DND-41 (cell line): ENCODE measurements around the gene FEN1.

Source experiments
- ATAC-seq: fragments of 200-7000 bp; cut with Tn5 transposase; 3 replicates; pipeline ENCODE4 v1.9.1; 2021; ENCODE audit warnings: low read depth; ENCODE audit not compliant: insufficient read depth
- DNase-seq: peaks from one replicate; pipeline ENCODE4 v3.0.0-alpha.2; 2020
- H2AFZ ChIP-seq: 2 replicates; pipeline ENCODE4 v1.6.0; 2012; ENCODE audit warnings: low read depth, low read length
- H3K27ac ChIP-seq: 2 replicates; pipeline ENCODE4 v1.5.1; 2012; ENCODE audit warnings: low read length, inconsistent platforms
- H3K27me3 ChIP-seq: fragments of 200-600 bp; sonication (generic); 2 replicates; pipeline ENCODE4 v1.6.0; 2012; ENCODE audit warnings: low read length, mild to moderate bottlenecking, inconsistent platforms; ENCODE audit not compliant: insufficient read depth, poor library complexity
- H3K36me3 ChIP-seq: 2 replicates; pipeline ENCODE4 v1.5.1; 2012; ENCODE audit warnings: low read length, inconsistent platforms; ENCODE audit not compliant: insufficient read depth
- H3K4me1 ChIP-seq: 2 replicates; pipeline ENCODE4 v1.5.1; 2012; ENCODE audit warnings: mild to moderate bottlenecking, low read length; ENCODE audit not compliant: insufficient read depth
- H3K4me2 ChIP-seq: 2 replicates; pipeline ENCODE4 v1.6.0; 2012; ENCODE audit warnings: mild to moderate bottlenecking, moderate library complexity, low read length, inconsistent platforms; ENCODE audit not compliant: insufficient read depth
- H3K4me3 ChIP-seq, 2 experiments: fragments of 200-600 bp in 1 of 2; shearing (Covaris generic) in 1 of 2; 2 replicates each; pipeline ENCODE4 v1.5.1; 2012 to 2016; ENCODE audit warnings: inconsistent platforms in 2 of 2, low read length in 2 of 2, mild to moderate bottlenecking in 2 of 2, low read depth in 1 of 2, moderate library complexity in 1 of 2
- H3K79me2 ChIP-seq: 2 replicates; pipeline ENCODE4 v1.6.0; 2012; ENCODE audit warnings: low read length, inconsistent platforms; ENCODE audit not compliant: insufficient read depth
- H3K9ac ChIP-seq: 2 replicates; pipeline ENCODE4 v1.6.0; 2012; ENCODE audit warnings: low read depth, mild to moderate bottlenecking, inconsistent platforms, low read length, moderate library complexity
- H3K9me3 ChIP-seq: 2 replicates; pipeline ENCODE4 v1.5.1; 2012; ENCODE audit warnings: low read length, moderate library complexity, mild to moderate bottlenecking, inconsistent platforms; ENCODE audit not compliant: insufficient read depth, severe bottlenecking
- H4K20me1 ChIP-seq: 2 replicates; pipeline ENCODE4 v1.6.0; 2012; ENCODE audit warnings: low read length; ENCODE audit not compliant: insufficient read depth
- CTCF ChIP-seq: IDR thresholded peaks from 2 replicates; pipeline ENCODE4 v1.5.1; 2012; ENCODE audit warnings: borderline replicate concordance, low read length, moderate library complexity, mild to moderate bottlenecking; ENCODE audit not compliant: poor library complexity, severe bottlenecking; ENCODE audit errors: extremely low read depth
- EZH2 ChIP-seq: IDR thresholded peaks from 3 replicates; pipeline ENCODE4 v1.6.1; 2012; ENCODE audit warnings: borderline replicate concordance, low read depth, mild to moderate bottlenecking, moderate library complexity, low read length, inconsistent platforms; ENCODE audit not compliant: severe bottlenecking

FEN1 gene

GRCh38 chr11:61771985-61772455 is 20.7 kb upstream of the FEN1 start:
- no peak overlapping the region for H3K4me3 ChIP-seq
- ATAC-seq: no peak
- no peaks in the 10 kb centered on the region for H3K9me3 ChIP-seq
- H3K4me2 ChIP-seq: no peak overlapping the region
- TF ChIP-seq EZH2: no peak
- TF ChIP-seq CTCF: no peak
- no peak for DNase-seq
- H3K36me3 ChIP-seq: no peaks in the 10 kb centered on the region
- no peak overlapping the region for H3K9ac ChIP-seq
- no peaks in the 10 kb centered on the region for H3K4me1 ChIP-seq
- H3K79me2 ChIP-seq: no peaks in the 10 kb centered on the region
- no peaks in the 10 kb centered on the region for H3K27me3 ChIP-seq
- H2AFZ ChIP-seq: no peak overlapping the region; the same call in 1 of the 2 replicates
- H4K20me1 ChIP-seq: peaks cover 9% of the 10 kb centered on the region; the same call in 1 of the 2 replicates
- H3K27ac ChIP-seq: no peak overlapping the region

- Histone ChIP-seq H3K27ac (no peak overlapping the region), H3K79me2 (no peaks in the 10 kb centered on the region), H3K27me3 (no peaks in the 10 kb centered on the region), H3K4me2 (no peak overlapping the region), H3K9me3 (no peaks in the 10 kb centered on the region), H2AFZ (no peak overlapping the region), H3K4me1 (no peaks in the 10 kb centered on the region), H3K9ac (no peak overlapping the region), H3K36me3 (no peaks in the 10 kb centered on the region), H3K4me3 (no peak overlapping the region), H4K20me1 (peaks cover 9% of the 10 kb centered on the region; the same call in 1 of the 2 replicates)
- no peak for DNase-seq
- TF ChIP-seq EZH2: no peak
- TF ChIP-seq CTCF: no peak
- no peak for ATAC-seq
These were observed 19.4 kb upstream of the FEN1 start for GRCh38 chr11:61773356-61773755.

- TF ChIP-seq EZH2 (no peak), CTCF (no peak)
- no peaks in the 10 kb centered on the region for H3K4me1 ChIP-seq
- no peak overlapping the region for H3K27ac ChIP-seq
- no peaks in the 10 kb centered on the region for H3K79me2 ChIP-seq
- H2AFZ ChIP-seq: no peak overlapping the region
- H3K9ac ChIP-seq: no peak overlapping the region
- H3K4me3 ChIP-seq: no peak overlapping the region
- H3K9me3 ChIP-seq: no peaks in the 10 kb centered on the region
- H4K20me1 ChIP-seq: peaks cover 9% of the 10 kb centered on the region; the same call in 1 of the 2 replicates
- no peaks in the 10 kb centered on the region for H3K36me3 ChIP-seq
- no peak overlapping the region for H3K4me2 ChIP-seq
- H3K27me3 ChIP-seq: no peaks in the 10 kb centered on the region
- no peak for DNase-seq
- ATAC-seq: no peak
These were observed 18.9 kb upstream of the FEN1 start for GRCh38 chr11:61773809-61774208.

GRCh38 chr11:61774411-61774810 is 18.3 kb upstream of the FEN1 start:
- no peak overlapping the region for H3K4me2 ChIP-seq
- no peak for ATAC-seq
- TF ChIP-seq CTCF (no peak), EZH2 (no peak)
- no peak overlapping the region for H2AFZ ChIP-seq
- no peak overlapping the region for H3K4me3 ChIP-seq
- H3K27me3 ChIP-seq: no peaks in the 10 kb centered on the region
- peaks cover 9% of the 10 kb centered on the region; the same call in 1 of the 2 replicates for H4K20me1 ChIP-seq
- no peak for DNase-seq
- no peaks in the 10 kb centered on the region for H3K9me3 ChIP-seq
- H3K27ac ChIP-seq: no peak overlapping the region
- H3K9ac ChIP-seq: no peak overlapping the region
- no peaks in the 10 kb centered on the region for H3K4me1 ChIP-seq
- no peaks in the 10 kb centered on the region for H3K79me2 ChIP-seq
- H3K36me3 ChIP-seq: no peaks in the 10 kb centered on the region
